ENCODE data around the gene DNAH10. TPM values are rescaled to one million over a fixed set of nuclear protein-coding genes. Genes with fewer than 3 reads are reported as not detected.
A peak's percentile ranks its signal among the peaks of the same experiment; 100 is the strongest.

Gene DNAH10
- total and polyA plus RNA-seq, 2 of the 13 experiments (the other 11 are each of a cell fraction or from before 2014, with no cell fraction given), result 0.01 to 0.02 TPM

GRCh38 chr12:123972457-123973401, 210.6 kb downstream of the DNAH10 start, which contains the start of the genes CCDC92 and ZNF664:
Gene CCDC92, minus strand, starts transcription at chr12:123972831. Its CDS starts 28,526 bp downstream, at chr12:123944305.
Gene ZNF664, plus strand, starts transcription at chr12:123973215. Its CDS starts 38,930 bp downstream, at chr12:124012145.
- ChIA-PET CTCF (ENCODE audit: low intra/inter-chr PET ratio, low total read pairs) (no interaction called here), POLR2A (interaction anchor here (0.6 to 2.4 kb wide), 6 partner anchors 10 to 746 kb away, joined by 3 to 15 read pairs (median 4); partner anchors contain the start of gene ATP6V0A2)
- in situ Hi-C loops (cut with HindIII; ENCODE audit: extremely low pct_ligation_motif_present, low pct_unique_long_range_greater_than_20kb), result no loop called here
- Histone ChIP-seq H3K79me2 (ENCODE audit: insufficient read depth, low read length) (peaks cover 57% of the 10 kb centered on the region), H3K9ac (ENCODE audit: insufficient read depth, low read depth, low read length) (peak within 1 kb of the TSS; percentile 90), H4K20me1 (ENCODE audit: insufficient read depth, low read length) (peaks cover 6% of the 10 kb centered on the region), H3K9me3 (ENCODE audit: low read length) (no peaks in the 10 kb centered on the region), H2AFZ (ENCODE audit: low read length) (peak within 1 kb of the TSS; percentile 52), H3K4me2 (ENCODE audit: low read depth, low read length) (peak within 1 kb of the TSS; percentile 88), H3K4me3 (replicated peaks in 1 of 3; ENCODE audit: insufficient read depth in 1 of 3, low read depth in 2 of 3, low read length in 3 of 3) (peak within 1 kb of the TSS; percentile 86 to 89 (median 89)), H3K27me3 (ENCODE audit: control insufficient read depth in 1 of 2, insufficient read depth in 2 of 2, low read length in 2 of 2) (no peaks in the 10 kb centered on the region; a peak in 1 of 5 replicates), H3K27ac (ENCODE audit: extremely low read length, insufficient read depth, low read length) (peak within 1 kb of the TSS; percentile 89), H3K36me3 (replicated peaks in 1 of 2; ENCODE audit: control insufficient read depth in 1 of 2, insufficient read depth in 2 of 2, low read length in 2 of 2) (peaks cover 2 to 13% of the 10 kb centered on the region in 2 experiments; a peak in 4 of 5 replicates), H3K4me1 (ENCODE audit: insufficient read depth, low read length) (peaks cover 37% of the 10 kb centered on the region)
- WGBS (ENCODE audit: low lambda C conversion rate), result 2% methylated on average over 12 of the region's 138 CpGs
- DNase-seq (ENCODE audit: low spot score) (peak; percentile 85), FAIRE-seq (no peak), ATAC-seq (peak; percentile 83)
- no TSS peak for BruUV-seq (replicated peaks)
- intact Hi-C loops (cut with micrococcal nuclease; ENCODE audit: unreplicated experiment), result no loop called here
- TF ChIP-seq MXI1 (IDR thresholded peaks at IDR 0.05; ENCODE audit: borderline replicate concordance, low read depth, low read length), result peak; percentile 86; the same call in 2 of the 3 replicates
- TF ChIP-seq ZFP36L1 (CRISPR knock-in tag; IDR thresholded peaks at IDR 0.05), result 0 out of 2 replicates have a peak, but pooled peaks have one; percentile 35
- no peak for TF ChIP-seq ZBTB40 (IDR thresholded peaks at IDR 0.05)
- no peak for TF ChIP-seq ZBTB40 (CRISPR knock-in tag; IDR thresholded peaks at IDR 0.05)
- peak; percentile 69 for TF ChIP-seq GABPB1 (CRISPR knock-in tag; IDR thresholded peaks at IDR 0.05)
- TF ChIP-seq SUZ12 (IDR thresholded peaks at IDR 0.05; ENCODE audit: low read depth, low read length), result 0 out of 2 replicates have a peak, but pooled peaks have one; percentile 20
- no peak for TF ChIP-seq FOXK2 (IDR thresholded peaks at IDR 0.05)
- no peak for TF ChIP-seq KDM4B (CRISPR knock-in tag; IDR thresholded peaks at IDR 0.05)
- TF ChIP-seq HDAC1 (CRISPR knock-in tag; IDR thresholded peaks at IDR 0.05), result 0 out of 2 replicates have a peak, but pooled peaks have one; percentile 27
- TF ChIP-seq ZSCAN25 (CRISPR knock-in tag; IDR thresholded peaks at IDR 0.05), result 0 out of 2 replicates have a peak, but pooled peaks have one; percentile 13
- TF ChIP-seq ZFX (CRISPR knock-in tag; IDR thresholded peaks at IDR 0.05; ENCODE audit: low read depth), result peak; percentile 65
- no peak for TF ChIP-seq ZNF256 (CRISPR knock-in tag; conservative IDR thresholded peaks at IDR 0.05)
- no peak for TF ChIP-seq ZNF703 (CRISPR knock-in tag; IDR thresholded peaks at IDR 0.05; ENCODE audit: borderline replicate concordance)
- TF ChIP-seq SALL1 (CRISPR knock-in tag; IDR thresholded peaks at IDR 0.05), result peak; percentile 46
- no peak for TF ChIP-seq ZNF569 (CRISPR knock-in tag; IDR thresholded peaks at IDR 0.05; ENCODE audit: borderline replicate concordance)
- TF ChIP-seq ZNF75D (CRISPR knock-in tag; IDR thresholded peaks at IDR 0.05; ENCODE audit: borderline replicate concordance), result no peak
